K562 (cell line): ENCODE data around the gene ZNF862. TPM values are rescaled to one million over a fixed set of nuclear protein-coding genes. Genes with fewer than 3 reads are reported as not detected.

ENCODE experiments used
- ATAC-seq: fragments of 200-7000 bp; cut with Tn5 transposase; 3 replicates; pipeline ENCODE4 v1.9.1; 2020; ENCODE audit warnings: moderate library complexity
- BruUV-seq: library from RNA; stranded (reverse); fragments of 400-500 nt; replicated peaks from 2 replicates; lab custom pipeline; 2021; lab: Mats Ljungman, UMichigan
- CTCF ChIA-PET: fragments of 300-600 bp; formaldehyde crosslinking; extraction: SDS; loops from one replicate; lab custom pipeline; 2021; ENCODE audit warnings: low intra/inter-chr PET ratio; lab: Yijun Ruan, JAX
- POLR2A ChIA-PET: fragments of 300-600, 350-650 bp; sonication (Branson Sonifier 250); formaldehyde crosslinking; extraction: SDS; loops from one replicate; lab custom pipeline; 2021; ENCODE audit warnings: antibody characterized with exemption, inconsistent platforms; lab: Yijun Ruan, JAX
- DNase-seq, 4 experiments: peaks; one replicate each; pipeline versions ENCODE4 v3.0.0 to v3.0.0-alpha.2; 2011 to 2018; ENCODE audit warnings: low spot score in 3 of 4, mixed read lengths in 3 of 4; ENCODE audit errors: extremely low read depth in 1 of 4
- FAIRE-seq: peaks from 2 replicates; lab custom pipeline; 2011; peaks lifted over from hg19 to GRCh38; lab: Jason Lieb, UNC
- H2AFZ ChIP-seq: 2 replicates; pipeline ENCODE4 v1.6.0; 2011; ENCODE audit warnings: low read depth, low read length, control low read depth, inconsistent platforms
- H3K27ac ChIP-seq: fragments of 200-600 bp; 3 replicates; pipeline ENCODE4 v1.8.0; 2011; ENCODE audit warnings: low read depth, mild to moderate bottlenecking, control low read depth, inconsistent platforms, low read length, moderate library complexity, mixed read lengths; ENCODE audit errors: extremely low read depth
- H3K27me3 ChIP-seq, 2 experiments: fragments of 300-600 bp in 1 of 2; 2 replicates in 1 of 2; 3 replicates in 1 of 2; pipeline versions ENCODE4 v1.6.0 to v1.8.0; 2011; ENCODE audit warnings: inconsistent platforms in 2 of 2, low read length in 2 of 2, mild to moderate bottlenecking in 1 of 2, mixed read lengths in 1 of 2, moderate library complexity in 1 of 2; ENCODE audit not compliant: control insufficient read depth in 2 of 2, insufficient read depth in 2 of 2
- H3K36me3 ChIP-seq: fragments of 300-600 bp; 3 replicates; pipeline ENCODE4 v1.8.0; 2011; ENCODE audit warnings: mild to moderate bottlenecking, low read length, inconsistent platforms; ENCODE audit not compliant: control insufficient read depth, insufficient read depth
- H3K4me1 ChIP-seq, 2 experiments: fragments of 200-600 bp in 1 of 2; replicated peaks in 1 of 2; 2 replicates in 1 of 2; 3 replicates in 1 of 2; pipeline versions ENCODE4 v1.5.1 to v1.8.0; 2011; ENCODE audit warnings: inconsistent platforms in 2 of 2, low read length in 2 of 2, mild to moderate bottlenecking in 1 of 2, mixed read lengths in 1 of 2, moderate library complexity in 1 of 2; ENCODE audit not compliant: control insufficient read depth in 2 of 2, insufficient read depth in 2 of 2
- H3K4me2 ChIP-seq: 2 replicates; pipeline ENCODE4 v1.6.1; 2011; ENCODE audit warnings: low read length, control low read depth, inconsistent platforms, mixed read lengths; ENCODE audit not compliant: insufficient read depth
- H3K4me3 ChIP-seq: fragments of 200-600 bp; sonication (generic), shearing (Covaris generic); 2 replicates; pipeline ENCODE4 v1.5.1; 2016; ENCODE audit warnings: control low read depth, inconsistent platforms
- H3K79me2 ChIP-seq: fragments of 200-600 bp; 3 replicates; pipeline ENCODE4 v1.8.0; 2011; ENCODE audit warnings: low read length, inconsistent platforms; ENCODE audit not compliant: control insufficient read depth, insufficient read depth
- H3K9ac ChIP-seq, 2 experiments: 2 replicates each; pipeline versions ENCODE4 v1.6.0 to v1.6.1; 2011; ENCODE audit warnings: low read depth in 2 of 2, low read length in 2 of 2, control low read depth in 1 of 2, inconsistent platforms in 1 of 2, mild to moderate bottlenecking in 1 of 2, mixed read lengths in 1 of 2; ENCODE audit not compliant: insufficient read depth in 1 of 2
- H3K9me1 ChIP-seq: one replicate; pipeline ENCODE4 v1.6.0; 2011; ENCODE audit warnings: inconsistent platforms, mild to moderate bottlenecking, low read length, moderate library complexity; ENCODE audit not compliant: control insufficient read depth, insufficient read depth
- H3K9me3 ChIP-seq: replicated peaks from 2 replicates; pipeline ENCODE4 v1.5.1; 2011; ENCODE audit warnings: low read depth, low read length, inconsistent platforms; ENCODE audit not compliant: control insufficient read depth, insufficient read depth
- H4K20me1 ChIP-seq: replicated peaks from 2 replicates; pipeline ENCODE4 v1.6.1; 2011; ENCODE audit warnings: low read length, inconsistent platforms, mixed read lengths; ENCODE audit not compliant: control insufficient read depth, insufficient read depth
- CAMTA2 ChIP-seq: fragments of 250-450 bp; sonication (Bioruptor Pico); conservative IDR thresholded peaks from 2 replicates; pipeline ENCODE4 v1.5.1; 2022
- CEBPB ChIP-seq: fragments of 450-650 bp; IDR thresholded peaks from 2 replicates; pipeline ENCODE4 v1.6.1; 2016; ENCODE audit warnings: missing genetic modification characterization, missing compliant biosample characterization
- E2F3 ChIP-seq: fragments of 250-450 bp; sonication (Bioruptor Pico); IDR thresholded peaks from 2 replicates; pipeline ENCODE4 v1.4.0; 2020; ENCODE audit warnings: mild to moderate bottlenecking
- NONO ChIP-seq, 2 experiments: fragments of 200-400 bp in 1 of 2; fragments of 450-650 bp in 1 of 2; formaldehyde crosslinking in 1 of 2; IDR thresholded peaks; 2 replicates each; pipeline ENCODE4 v1.6.1; 2017; ENCODE audit warnings: low read depth in 2 of 2, mild to moderate bottlenecking in 2 of 2, moderate library complexity in 2 of 2, low read length in 1 of 2
- NR0B1 ChIP-seq: fragments of 450-650 bp; IDR thresholded peaks from one replicate; pipeline ENCODE4 v1.6.1; 2018; ENCODE audit warnings: mild to moderate bottlenecking, moderate library complexity; ENCODE audit not compliant: partially characterized antibody
- ZBTB17 ChIP-seq: fragments of 450-650 bp; formaldehyde crosslinking; IDR thresholded peaks from 2 replicates; pipeline ENCODE4 v1.4.0; 2020; ENCODE audit warnings: mild to moderate bottlenecking
- ZNF263 ChIP-seq: sonication (generic); formaldehyde crosslinking; IDR thresholded peaks from 2 replicates; pipeline ENCODE4 v1.8.0; 2022; ENCODE audit warnings: mild to moderate bottlenecking, missing genetic modification reagents, borderline replicate concordance
- ZNF311 ChIP-seq: fragments of 250-450 bp; sonication (Bioruptor Pico); IDR thresholded peaks from 2 replicates; pipeline ENCODE4 v1.4.0; 2020; ENCODE audit warnings: mild to moderate bottlenecking, moderate library complexity
- WGBS: fragments of 100-300 bp; shearing (Covaris generic); methylation state at CpG from one replicate; pipeline ENCODE4 v1.1.6; 2016; ENCODE audit warnings: low coverage, mixed read lengths; ENCODE audit not compliant: insufficient coverage; ENCODE audit errors: missing lambda C conversion rate; 5-methylcytosine and 5-hydroxymethylcytosine counted together
- in situ Hi-C: fragments of 300-500 bp; cut with MboI; formaldehyde crosslinking; loops from 4 replicates; pipeline ENCODE4 v1.15.0; 2018; ENCODE audit warnings: inconsistent platforms, mixed read lengths
- intact Hi-C: fragments of 100-400 bp; cut with micrococcal nuclease; formaldehyde crosslinking; loops from 2 replicates; pipeline ENCODE4 v1.14.2; 2022
- polyA plus RNA-seq, 8 experiments: library from polyadenylated mRNA; depleted of rRNA in 4 of 8; stranded (reverse) in 5 of 8; unstranded in 3 of 8; fragments of >200 nt; fragmentation: Nextera tagmentation in 2 of 8; fragmentation: Illumina TruSeq in 1 of 8; extraction: Ambion mirVana in 2 of 8; extraction: Trizol in 1 of 8; gene quantifications; 2 replicates each; pipeline versions ENCODE4 v1.2.1 to v1.2.3, GENCODE V29; 2011 to 2014; ENCODE audit warnings: inconsistent platforms in 1 of 8, missing spikeins in 1 of 8
- total RNA-seq, 7 experiments: library from RNA; depleted of rRNA in 6 of 7; stranded (reverse); fragments of >200 nt in 6 of 7; fragmentation: Illumina TruSeq in 2 of 7; extraction: Trizol in 2 of 7; gene quantifications; 2 replicates each; pipeline versions ENCODE4 v1.2.1 to v1.2.3, GENCODE V29; 2011 to 2021; ENCODE audit warnings: low replicate concordance in 1 of 7
- TF ChIP-seq, protein P1 (sequence below): fragments of 250-450 bp; sonication (Bioruptor Pico); IDR thresholded peaks from 2 replicates; pipeline ENCODE4 v1.5.0; 2020; ENCODE audit warnings: mild to moderate bottlenecking, borderline replicate concordance

ZNF862 gene
- total and polyA plus RNA-seq, 9 of the 15 experiments (the other 6 are each of a cell fraction or from before 2014, with no cell fraction given), result 1.1 to 3.9 (median 2.6) TPM

DNA sequence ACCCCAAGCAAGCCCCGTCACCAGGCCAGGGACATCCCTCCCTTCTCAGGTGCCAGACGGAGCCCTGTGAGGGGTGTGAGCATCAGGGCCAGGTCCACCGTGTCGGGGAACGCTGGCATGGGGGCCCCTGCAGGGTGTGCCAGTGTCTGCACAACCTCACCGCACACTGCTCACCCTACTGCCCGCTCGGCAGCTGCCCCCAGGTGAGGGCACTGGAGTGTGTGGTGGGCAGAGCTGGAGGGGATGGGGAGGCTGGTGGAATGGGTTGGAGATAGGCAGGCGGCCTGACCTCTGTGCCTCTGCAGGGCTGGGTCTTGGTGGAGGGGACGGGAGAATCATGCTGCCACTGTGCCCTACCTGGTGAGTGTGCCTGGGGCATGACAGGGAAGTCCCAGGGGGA, 44.9 kb upstream of the ZNF862 start:
- Histone ChIP-seq H3K4me1 (peaks cover 0 to 68% of the 10 kb centered on the region in 2 experiments; a peak in 3 of 5 replicates), H3K27me3 (peaks cover 12 to 79% of the 10 kb centered on the region in 2 experiments; a peak in 4 of 5 replicates), H3K79me2 (no peaks in the 10 kb centered on the region), H3K9me1 (no peaks in the 10 kb centered on the region), H3K36me3 (no peaks in the 10 kb centered on the region), H3K4me3 (no peak overlapping the region), H3K9ac (peak overlapping the region in 1 of 2 experiments; percentile 36; a peak in 1 of 4 replicates), H3K27ac (no peak overlapping the region), H2AFZ (no peak overlapping the region), H3K9me3 (no peaks in the 10 kb centered on the region), H4K20me1 (no peaks in the 10 kb centered on the region; the same call in 1 of the 2 replicates), H3K4me2 (no peak overlapping the region)
- BruUV-seq, result no TSS peak
- FAIRE-seq, result no peak
- no peak for ATAC-seq
- ChIA-PET CTCF (no interaction called here), POLR2A (interaction anchor here (0.7 kb wide), 1 partner anchor 157 kb away, joined by 4 read pairs; no protein-coding TSS in a partner anchor)
- no peak for TF ChIP-seq E2F3 (CRISPR knock-in tag)
- intact Hi-C loops (no loop called here), in situ Hi-C loops (no loop called here)
- WGBS, result 4% methylated on average over 10 of the region's 10 CpGs
- DNase-seq, result no peak

DNA sequence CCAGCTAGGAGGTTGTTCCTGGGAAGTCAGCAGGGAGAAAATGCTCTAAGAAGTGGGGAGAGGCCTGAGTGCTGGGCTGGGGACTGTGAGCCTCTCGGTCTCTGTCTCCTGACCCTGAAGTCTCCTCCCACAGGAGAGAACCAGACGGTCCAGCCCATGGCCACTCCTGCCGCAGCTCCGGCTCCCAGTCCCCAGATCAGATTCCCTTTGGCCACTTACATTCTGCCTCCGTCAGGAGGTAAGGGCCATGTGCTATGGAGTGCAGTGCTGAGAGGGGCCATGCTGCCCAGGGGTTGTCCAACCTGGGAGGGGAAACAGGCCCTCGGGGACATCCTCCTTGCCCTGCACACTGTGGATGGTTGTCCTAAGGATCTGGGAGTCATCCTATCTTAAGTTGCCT, 43.5 kb upstream of the ZNF862 start:
- in situ Hi-C loops (no loop called here), intact Hi-C loops (no loop called here)
- peaks cover 12 to 65% of the 10 kb centered on the region in 2 experiments; a peak in 4 of 5 replicates for H3K27me3 ChIP-seq
- H3K9ac ChIP-seq, result peak overlapping the region in 1 of 2 experiments; percentile 3; a peak in 1 of 4 replicates
- H3K4me3 ChIP-seq, result no peak overlapping the region
- no peaks in the 10 kb centered on the region for H3K36me3 ChIP-seq
- WGBS, result 1% methylated on average over 6 of the region's 6 CpGs
- no peaks in the 10 kb centered on the region for H3K9me1 ChIP-seq
- ChIA-PET CTCF (no interaction called here), POLR2A (interaction anchor here (0.9 to 1.5 kb wide), 3 partner anchors 21 to 45 kb away, joined by 3 read pairs; no protein-coding TSS in a partner anchor)
- BruUV-seq, result no TSS peak
- H2AFZ ChIP-seq, result no peak overlapping the region; the same call in 1 of the 2 replicates
- no peak overlapping the region for H3K4me2 ChIP-seq
- no peaks in the 10 kb centered on the region for H3K9me3 ChIP-seq
- no peaks in the 10 kb centered on the region; the same call in 1 of the 2 replicates for H4K20me1 ChIP-seq
- FAIRE-seq (no peak), DNase-seq (peak in 3 of 4 experiments; percentile 42 to 54 (median 50)), ATAC-seq (peak; percentile 12; the same call in 2 of the 3 replicates)
- no peak overlapping the region for H3K27ac ChIP-seq
- H3K79me2 ChIP-seq, result no peaks in the 10 kb centered on the region
- H3K4me1 ChIP-seq, result peaks cover 0 to 56% of the 10 kb centered on the region in 2 experiments; a peak in 3 of 5 replicates
- TF ChIP-seq ZBTB17 (CRISPR knock-in tag), result no peak
- TF ChIP-seq, protein P1, sequence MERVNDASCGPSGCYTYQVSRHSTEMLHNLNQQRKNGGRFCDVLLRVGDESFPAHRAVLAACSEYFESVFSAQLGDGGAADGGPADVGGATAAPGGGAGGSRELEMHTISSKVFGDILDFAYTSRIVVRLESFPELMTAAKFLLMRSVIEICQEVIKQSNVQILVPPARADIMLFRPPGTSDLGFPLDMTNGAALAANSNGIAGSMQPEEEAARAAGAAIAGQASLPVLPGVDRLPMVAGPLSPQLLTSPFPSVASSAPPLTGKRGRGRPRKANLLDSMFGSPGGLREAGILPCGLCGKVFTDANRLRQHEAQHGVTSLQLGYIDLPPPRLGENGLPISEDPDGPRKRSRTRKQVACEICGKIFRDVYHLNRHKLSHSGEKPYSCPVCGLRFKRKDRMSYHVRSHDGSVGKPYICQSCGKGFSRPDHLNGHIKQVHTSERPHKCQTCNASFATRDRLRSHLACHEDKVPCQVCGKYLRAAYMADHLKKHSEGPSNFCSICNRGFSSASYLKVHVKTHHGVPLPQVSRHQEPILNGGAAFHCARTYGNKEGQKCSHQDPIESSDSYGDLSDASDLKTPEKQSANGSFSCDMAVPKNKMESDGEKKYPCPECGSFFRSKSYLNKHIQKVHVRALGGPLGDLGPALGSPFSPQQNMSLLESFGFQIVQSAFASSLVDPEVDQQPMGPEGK (CRISPR knock-in tag), result no peak
- TF ChIP-seq NONO (IDR thresholded peaks at IDR 0.05; ENCODE audit: low read depth in 2 of 2, low read length in 1 of 2), result no peak
- no peak for TF ChIP-seq ZNF311 (CRISPR knock-in tag)
- 0 out of 2 replicates have a peak, but pooled peaks have one; percentile 14 for TF ChIP-seq ZNF263 (CRISPR knock-in tag)
- no peak for TF ChIP-seq CEBPB
- no peak for TF ChIP-seq NR0B1
- no peak for TF ChIP-seq CAMTA2
